HG03196 (cell line): ENCODE measurements around the gene CFAP61.
"Not testable (repeated sequence)": the region's sequence is repeated elsewhere in the genome, so short reads cannot be mapped to it uniquely, and the experiment has no call there.

Experiments
- ATAC-seq: cut with Tn5 transposase; IDR thresholded peaks from one replicate; pipeline ENCODE4 v1.9.1; 2021; ENCODE audit not compliant: unreplicated experiment

CFAP61 gene, protein sequence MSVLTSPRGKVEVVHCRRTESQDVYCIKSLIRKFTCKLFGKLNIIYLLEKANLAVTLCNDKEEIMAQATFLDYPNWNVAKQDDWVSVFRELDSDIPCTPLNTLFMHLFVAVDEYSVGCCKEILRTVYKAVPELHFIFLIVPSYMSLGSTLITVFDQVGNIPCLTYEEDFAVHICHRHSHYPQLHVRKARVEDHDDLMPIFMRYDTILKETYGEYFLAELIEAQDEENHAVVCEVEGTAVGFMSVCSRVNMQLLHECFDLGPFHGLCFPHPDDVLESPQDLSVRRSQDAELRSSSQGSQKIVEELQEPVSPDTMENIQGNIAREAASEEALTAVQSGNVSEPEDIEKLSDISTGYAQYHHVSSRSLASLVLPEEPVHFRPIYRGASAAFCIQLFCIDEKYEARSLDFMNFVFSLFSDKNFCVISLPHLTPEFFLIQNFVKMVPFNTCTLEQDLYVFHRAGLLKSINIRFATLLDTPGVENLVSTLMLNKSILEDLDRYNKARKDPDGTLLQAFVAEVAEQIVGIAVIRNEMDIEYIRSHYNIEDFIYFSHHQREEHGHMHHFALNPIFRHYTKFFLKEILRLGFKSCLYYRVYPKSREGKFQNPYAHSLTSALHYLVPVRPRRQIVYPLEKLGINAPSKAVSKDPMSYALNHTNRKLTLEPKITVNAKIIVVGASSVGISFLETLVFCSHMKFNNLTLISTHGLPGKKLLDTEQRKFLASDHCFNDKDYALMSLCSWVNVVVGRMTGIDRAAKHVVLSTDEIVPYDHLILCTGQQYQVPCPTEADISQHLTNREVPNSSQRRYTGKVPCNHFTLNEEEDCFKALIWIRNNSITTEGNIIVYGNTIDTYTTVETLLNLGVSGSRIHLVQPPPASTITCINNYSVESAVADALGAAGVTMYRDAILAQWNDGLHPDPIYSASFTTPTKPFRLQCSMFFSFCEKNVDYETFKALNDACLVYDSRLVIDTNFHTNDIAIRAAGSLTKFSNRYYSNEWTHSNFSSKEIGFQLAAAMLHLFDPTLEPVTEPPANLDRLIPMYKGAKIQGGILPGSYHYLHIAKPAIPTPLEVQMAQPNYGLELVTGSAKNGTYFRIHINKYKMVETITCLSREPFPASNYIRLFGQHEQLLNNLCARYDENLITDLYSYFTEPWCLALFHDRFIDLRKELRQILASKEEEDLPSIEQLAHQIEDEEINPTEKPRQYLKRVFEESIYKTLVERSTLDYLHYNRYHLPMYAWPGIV

DNA sequence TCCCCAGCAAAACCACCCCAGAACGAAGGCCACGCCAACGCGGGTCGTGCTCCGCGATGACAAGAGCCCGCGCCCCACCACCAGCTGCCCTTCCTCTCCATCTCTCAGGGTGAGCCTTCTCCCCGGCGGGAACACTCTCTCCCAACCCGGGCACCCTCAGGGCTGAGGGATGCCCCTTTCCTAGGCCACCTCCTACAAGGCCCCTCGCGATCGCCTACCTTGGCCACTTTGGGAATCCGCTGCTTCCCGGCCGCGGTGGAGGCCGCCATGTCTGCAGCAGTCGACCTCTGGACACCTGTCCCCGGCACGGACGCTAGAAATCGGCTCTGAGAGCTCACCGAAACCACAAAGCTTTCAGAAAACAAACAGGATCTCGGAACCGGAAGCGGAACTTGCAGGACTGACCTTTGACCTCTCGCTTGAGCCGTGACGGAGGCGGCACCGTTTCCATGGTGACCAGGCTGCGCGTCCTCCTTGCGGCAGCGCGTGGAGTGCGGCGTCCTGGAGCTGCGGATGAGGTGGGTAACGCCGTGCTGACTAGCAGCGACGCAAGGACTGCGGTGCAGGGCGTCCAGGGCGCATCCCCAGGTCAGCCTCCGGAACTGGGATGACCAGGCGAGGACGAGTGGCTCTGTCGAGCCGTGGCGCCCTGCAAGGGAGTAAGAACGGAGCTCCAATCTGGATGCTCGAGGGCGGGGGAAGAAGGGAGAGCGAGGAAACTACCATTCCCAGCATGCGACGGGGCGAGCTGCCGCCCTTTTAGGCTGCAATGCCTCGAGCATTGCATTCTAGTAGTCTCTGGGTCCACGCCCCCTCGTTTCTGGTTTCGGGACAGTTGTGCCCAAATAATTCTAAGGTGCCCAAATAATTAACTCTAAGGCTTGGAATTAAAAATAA is at the start of gene CFAP61, which contains the start of gene CRNKL1:
Gene CFAP61 (plus strand): TSS at position 459 of the 897 bp plus-strand sequence. CDS start 4,122 bp downstream, outside the sequence.
Gene CRNKL1 (minus strand): TSS at position 393 of the 897 bp plus-strand sequence. CDS start 124 bp downstream, at position 269.
- ATAC-seq: peak; percentile 96

DNA sequence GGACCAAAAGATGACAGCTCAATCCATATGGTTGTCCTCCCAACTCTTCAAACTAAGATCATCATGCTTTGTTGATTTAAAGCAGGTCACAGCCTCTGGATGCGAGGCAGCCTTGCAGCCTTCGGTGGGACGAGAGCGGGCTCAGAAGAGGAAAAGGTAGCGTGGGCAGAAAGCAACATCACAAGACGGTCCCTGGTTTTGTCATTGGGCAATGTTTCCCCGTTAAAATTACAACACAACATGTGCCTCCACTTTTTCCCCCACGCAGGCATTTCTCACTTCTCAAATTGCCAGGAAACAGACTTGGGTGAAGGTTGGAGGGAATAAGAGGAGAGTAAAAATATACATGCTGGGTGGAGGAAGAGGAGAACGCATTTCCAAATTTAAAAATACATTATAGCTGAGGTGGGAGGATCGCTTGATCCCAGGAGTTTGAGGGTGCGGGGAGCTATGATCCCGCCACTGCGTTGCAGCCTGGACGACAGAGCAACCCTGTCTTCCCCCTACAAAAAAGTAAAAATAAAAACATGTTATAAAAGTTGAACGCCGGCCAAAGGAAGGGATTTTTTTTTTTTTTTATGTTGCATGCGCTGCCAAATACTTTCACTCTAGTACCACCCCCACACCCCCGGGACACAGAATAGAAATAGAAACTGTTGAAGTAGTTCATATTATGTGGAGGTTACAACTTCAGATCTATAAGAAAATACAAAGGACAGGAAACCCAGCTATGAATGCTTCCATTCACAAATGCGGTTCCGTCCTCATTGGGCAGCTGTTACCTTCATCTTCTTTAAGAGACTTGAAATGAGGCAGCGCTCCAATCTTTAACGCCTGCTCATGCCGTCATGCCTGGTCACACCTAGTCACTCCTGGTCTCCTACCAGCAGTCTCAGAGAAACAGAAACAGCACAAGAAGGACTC is 49.0 kb upstream of the CFAP61 start:
- no peak for ATAC-seq

DNA sequence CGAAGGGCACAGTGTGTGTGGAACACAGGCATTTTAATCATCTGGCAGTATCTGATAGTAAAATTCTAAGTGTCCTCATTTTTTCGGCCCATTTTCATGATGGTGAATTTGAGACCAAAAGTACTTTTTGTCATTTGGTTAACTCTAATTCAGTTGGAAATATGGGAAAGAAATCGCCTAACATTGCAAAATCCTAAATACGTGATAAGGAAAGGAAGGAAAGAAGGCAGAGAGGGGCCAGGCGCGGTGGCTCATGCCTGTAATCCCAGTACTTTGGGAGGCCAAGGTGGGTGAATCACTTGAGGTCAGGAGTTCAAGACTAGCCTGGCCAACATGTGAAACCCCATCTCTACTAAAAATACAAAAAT is 48.4 kb upstream of the CFAP61 start:
- ATAC-seq: not testable (repeated sequence)

DNA sequence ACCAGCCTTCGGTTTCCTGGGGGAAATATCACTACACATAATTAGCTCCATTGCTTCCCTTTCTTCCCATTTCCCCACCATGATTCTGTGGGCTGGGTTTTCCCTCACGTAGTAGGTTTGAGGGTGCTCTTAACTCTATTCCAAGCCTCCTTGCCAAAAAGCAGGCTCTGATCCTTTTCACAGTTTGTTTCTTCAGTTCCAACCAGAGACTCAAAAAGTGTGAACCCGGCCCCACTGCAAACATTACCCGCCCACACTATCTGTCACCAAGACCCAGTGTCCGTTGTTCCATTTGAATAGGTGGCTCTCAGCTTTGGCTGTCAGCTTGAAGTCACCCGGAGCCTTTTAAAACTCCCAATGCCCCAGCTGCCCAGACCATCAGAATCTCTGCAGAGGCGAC is 47.0 kb upstream of the CFAP61 start:
- no peak for ATAC-seq

DNA sequence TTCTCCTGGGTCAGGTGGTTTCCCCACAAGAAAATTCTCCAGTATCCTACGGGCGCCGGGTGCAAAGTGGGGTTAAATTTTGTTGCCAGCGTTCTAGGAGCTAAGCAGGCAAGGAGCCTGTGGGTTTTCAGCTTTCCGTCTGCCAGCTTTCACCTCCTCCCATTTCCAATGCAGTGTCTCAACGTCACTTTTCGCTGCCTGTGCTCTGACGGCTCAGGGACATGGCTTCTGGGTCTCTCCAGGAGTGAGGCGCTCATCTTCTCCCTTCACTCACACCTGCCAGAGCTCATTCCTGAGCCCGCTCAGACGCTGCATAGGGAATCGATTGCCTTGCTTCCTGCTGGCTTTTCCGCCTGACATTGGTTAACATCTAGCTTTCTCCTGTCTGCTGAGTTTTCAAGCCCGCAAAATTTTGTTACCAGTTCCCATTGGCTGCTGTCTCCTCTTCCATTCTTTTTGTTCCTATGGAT is 42.5 kb upstream of the CFAP61 start:
- no peak for ATAC-seq

DNA sequence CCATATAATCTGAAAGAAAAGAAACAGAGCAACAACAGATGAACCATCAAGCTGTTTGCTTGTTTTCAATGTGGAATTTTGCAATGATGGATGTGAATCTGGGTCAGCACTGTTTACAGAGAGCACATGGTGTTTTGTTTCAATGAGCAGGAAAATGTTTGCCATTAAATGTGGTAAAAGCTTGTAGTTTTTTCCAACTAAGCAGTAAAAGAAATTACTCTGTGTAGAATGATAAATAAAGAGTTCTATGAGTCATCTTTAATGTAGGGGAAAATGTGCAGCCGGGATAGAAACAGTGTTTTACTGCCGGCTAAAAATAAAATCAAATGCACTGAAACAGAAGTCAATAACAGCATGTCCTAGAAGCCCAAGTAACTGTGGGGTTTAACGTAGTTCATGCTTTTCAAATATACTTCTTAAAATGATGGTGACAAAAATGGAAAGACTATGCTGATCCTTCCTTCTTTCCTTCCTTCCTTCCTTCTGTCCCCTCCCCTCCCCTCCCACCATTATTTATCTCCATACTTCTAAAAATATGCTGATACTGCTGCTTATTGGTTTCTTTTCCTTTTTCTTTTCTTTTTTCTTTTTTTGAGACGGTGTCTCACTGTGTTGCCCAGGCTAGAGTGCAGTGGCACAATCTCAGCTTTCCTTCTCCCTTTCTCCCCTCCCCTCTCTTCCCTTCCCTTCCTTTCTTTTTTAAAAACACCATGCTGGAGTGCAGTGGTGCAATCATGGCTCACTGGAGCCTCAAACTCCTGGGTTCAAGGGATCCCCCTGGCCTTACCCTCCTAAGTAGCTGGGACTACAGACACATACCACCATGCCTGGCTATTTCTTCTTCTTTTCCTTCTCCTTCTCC is 41.5 kb upstream of the CFAP61 start:
- no peak for ATAC-seq

DNA sequence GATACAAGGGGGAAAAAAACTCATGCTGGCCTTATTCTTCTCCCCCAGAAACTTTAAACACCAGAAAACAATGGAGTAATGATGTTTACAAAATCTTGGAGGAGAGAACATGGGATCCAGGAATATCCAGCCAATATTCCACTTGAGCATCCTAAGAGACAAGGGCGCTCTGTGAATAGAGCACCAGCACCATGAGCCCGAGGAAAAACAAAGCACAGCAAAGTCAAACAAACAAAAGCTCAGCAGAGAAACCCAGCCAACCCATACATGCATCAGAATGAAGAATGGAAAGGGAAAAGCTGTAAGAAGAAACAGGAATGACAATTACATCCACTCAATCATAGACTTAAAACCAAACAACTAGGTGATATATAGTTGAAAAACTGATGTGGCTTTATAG is 39.8 kb upstream of the CFAP61 start:
- no peak for ATAC-seq

DNA sequence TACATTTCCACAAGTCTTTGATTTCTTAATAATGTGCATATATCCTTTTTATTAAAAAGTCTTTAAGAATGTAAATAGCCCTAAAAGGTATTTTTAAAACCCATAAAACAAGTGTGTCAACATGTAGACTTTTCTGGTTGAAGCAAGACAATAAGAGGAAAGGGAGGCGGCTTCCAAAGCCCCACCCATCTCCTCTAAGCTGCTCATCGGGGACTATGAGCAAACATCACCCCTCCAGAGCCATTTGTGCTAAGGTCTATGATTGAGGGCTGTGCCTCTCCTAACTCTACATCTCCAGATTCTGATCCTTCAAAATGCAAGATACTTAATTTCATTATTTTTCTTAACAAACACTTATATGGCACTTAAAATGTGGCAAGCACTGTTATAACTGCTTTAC is 37.7 kb upstream of the CFAP61 start:
- no peak for ATAC-seq

DNA sequence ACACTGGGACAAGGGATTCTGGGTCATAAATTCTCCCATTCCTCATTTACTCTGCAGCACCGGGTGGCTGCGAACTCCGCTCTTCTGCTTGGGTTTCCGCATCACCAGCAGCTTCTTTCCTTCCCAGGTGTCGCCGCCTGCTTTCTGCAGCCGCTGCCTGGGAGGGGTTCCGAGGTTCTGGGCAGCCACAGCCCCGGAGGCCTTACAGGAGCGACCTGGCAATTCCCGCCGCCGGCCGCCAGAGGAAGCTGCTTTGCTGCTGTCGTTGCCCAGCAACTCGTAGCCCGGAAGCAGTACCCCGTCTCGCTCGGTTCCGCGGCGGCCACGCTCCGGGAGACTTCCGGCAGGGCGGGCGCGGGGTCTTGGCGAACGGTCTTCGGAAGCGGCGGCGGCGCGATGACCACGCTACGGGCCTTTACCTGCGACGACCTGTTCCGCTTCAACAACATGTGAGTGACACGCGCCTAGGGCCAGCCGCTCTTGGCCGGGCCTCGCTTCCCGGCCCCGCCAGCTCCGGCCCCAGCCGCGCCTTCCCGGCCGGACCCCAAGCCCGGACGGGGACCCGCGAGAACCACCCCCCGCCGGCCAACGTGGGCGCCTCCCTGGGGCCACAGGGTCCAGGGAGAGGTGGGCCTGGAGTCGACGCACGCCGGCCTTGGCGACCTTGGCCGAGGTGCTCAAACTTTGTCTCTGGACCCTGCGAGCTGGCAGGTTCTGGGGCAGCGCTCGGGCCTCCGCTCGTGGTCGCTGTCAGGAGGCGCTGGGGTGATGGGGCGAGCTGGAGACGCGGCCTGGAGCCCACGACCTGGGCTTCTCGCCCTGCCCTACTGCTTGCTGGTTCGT is 35.1 kb upstream of the CFAP61 start, which contains the start of gene NAA20:
Gene NAA20 (plus strand): TSS at position 362 of the 843 bp plus-strand sequence. CDS start 35 bp downstream, at position 397.
- ATAC-seq: peak; percentile 97

DNA sequence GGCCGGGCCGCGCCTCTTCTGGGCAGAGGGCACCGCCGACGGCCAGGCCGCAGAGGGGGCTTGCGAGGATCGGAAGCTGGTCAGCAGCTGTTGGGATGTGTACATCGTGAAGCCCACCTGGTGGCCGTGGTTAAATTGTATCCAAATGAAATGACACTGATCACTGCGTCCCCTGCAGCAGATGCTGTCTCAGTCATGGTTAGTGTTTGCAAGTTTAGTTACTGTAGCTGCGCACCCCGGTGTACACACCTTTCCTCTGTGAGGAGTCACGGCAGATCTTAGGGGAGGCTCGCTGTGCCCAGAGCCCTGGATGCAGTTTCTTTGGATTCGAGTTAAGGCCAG is 34.5 kb upstream of the CFAP61 start:
- ATAC-seq: peak; percentile 2

DNA sequence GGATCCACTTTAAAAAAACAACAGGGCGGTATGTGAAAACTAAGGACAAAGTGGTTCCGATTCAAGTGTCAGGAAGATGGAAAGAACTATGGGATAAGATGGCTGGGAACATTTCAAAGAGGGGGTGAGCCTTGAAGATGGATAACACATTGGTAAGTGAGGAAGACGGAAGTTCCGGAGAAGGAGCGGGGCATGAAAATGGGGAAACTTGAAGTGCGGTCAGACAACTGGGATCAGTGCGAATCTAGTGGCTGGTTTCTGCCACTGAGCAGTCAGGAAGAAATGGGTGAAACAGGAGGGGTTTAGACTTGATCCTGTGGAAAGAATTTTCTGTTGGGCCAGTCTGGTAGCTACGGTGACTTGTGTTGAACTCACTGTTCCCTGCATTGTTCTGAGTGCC is 34.0 kb upstream of the CFAP61 start:
- no peak for ATAC-seq

DNA sequence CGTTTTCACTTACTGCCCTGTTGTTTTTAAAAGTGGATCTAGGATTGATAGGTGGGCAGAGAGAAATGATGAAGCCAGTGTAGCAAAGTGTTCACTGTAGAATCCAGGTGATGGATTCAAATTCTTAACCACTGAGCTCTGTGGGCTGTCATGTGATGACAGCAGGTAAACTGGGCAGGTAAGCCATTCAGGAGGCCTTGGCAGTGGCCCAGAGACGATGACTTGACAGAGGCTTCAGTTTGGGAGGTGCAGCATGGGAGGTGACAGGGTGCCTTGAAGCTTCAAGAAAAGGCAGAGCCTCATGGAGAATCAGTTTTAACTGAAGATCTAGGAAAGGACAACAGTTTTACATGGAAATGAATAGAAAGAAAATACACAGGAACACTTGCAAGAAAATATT is 33.2 kb upstream of the CFAP61 start:
- no peak for ATAC-seq

DNA sequence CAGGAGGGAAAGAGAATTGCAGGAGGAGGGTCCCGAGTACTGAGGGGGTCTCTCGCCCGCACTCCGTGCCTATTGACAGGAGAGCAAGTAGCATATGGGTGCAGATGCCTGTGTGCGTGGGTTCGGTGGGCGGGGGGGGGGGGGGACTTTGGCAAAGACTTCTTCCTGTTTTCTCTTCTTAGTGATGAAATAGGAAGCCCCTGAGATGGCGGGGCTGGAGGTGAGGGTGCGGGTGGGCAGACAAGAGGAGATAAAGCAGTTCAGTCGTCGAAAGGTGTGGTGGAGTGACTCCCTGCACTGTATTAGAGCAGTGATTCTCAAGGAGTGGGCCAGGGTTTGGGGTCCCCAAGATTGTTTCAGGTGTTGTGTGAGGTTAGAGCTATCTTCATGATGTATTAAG is 31.4 kb upstream of the CFAP61 start:
- ATAC-seq: no peak

DNA sequence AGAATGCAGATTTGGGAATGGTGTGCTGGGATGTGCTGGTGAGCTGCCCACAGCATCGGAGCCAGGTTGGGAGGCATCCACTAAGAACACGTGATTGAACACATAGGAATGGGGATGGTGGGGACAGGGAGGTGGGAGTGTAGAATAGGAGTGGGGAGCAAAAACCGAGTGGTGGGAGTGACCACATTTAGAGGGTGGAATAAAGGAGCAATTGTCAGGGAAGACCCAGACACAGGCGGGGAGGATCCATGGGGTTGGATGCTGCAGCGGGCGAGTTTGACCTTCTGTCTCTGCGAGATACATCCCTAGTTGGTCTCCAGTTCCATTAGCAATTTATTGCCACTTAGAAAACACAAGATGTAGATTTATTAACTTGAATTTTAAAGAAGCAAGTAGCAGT is 30.5 kb upstream of the CFAP61 start:
- ATAC-seq: no peak

DNA sequence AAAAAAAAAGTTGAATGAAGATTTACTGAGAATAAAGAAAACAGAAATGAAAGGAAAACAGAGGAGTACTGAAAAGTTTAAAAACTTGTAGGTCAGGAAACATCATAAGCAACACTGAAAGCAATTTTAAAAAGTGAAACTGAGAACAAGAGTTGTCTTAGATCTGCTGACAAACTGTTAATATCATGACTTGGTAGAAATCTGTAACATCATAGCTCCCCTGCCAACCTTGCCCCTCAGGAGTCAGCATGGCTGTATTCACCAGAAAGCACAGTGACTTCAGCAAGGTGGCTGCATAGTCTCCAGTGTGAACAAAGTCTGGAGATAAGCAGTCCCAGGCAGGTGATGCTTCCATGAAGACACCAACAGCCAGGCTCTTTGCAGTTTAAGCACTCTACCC is 29.8 kb upstream of the CFAP61 start:
- peak; percentile 60 for ATAC-seq

DNA sequence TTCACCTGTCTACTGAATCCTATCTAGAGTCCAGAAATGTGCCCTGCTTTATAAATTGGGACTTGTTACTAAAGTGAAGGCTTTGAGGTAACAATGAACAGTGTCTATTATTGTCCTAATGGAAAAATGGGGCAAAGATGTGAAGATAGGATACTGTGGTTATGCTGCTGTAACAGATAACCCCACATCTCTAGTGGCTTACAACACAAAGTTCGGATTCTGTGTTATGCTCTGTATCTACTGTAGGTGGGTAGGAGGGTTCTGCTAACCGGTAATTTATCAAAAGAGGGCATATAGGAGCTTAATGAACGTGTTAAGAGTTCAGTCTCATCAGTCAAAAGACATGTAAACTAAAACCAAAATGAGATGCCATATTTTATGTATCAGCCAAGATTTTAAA is 28.9 kb upstream of the CFAP61 start:
- ATAC-seq: no peak

DNA sequence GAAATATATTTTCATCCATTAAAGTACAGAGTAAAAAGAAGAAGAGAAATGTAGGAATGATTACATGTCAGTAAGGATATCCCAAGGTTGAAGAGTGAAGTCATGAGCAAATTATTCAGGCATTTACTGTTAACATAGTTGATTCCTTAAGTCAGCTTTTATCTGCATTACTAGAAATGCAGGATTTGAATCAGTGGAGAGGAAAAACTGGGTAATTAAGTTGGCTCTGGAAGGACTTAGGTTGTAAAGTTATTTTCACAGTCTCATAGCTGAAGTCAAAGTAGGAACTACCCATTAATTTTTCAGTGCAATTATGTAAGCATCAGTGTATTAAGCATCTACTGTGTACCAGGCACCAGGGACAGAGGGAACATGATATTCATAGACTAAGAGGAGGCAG is 27.4 kb upstream of the CFAP61 start:
- ATAC-seq: no peak
